ENCODE data around the gene CPEB4.

DNA sequence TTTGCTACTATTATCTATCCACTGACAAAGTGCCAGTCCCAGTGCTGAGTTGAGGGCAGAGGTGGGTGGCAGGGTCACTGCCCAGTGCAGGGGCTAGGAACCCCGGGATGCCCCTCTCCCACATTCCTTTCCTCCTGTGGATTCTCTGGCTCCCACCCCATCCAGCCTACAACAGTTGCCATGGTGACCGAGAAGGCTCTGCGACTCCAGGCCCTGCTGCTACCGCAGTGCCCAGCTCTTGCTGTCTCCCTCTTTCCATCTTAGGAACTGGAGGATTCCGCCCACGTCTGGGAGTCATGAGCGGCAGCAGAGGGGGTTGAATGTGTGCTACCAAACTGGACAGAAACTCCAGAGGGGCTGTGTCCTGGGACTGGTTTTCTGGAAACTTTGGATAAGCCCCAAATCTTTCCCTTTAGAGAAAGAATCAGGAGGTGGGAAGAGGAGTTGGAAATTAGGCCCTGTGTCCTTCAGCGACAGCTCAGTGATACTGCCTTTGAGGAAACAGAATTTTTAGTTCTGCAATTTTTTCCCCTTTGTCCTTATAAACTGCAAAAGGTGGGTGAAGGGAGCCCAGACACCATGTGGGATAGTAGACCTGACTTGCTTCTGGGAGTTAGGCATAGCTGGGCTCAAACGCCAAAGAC is 80.1 kb downstream of the CPEB4 start:
- TF ChIP-seq POLR2A (IDR thresholded peaks at IDR 0.05) = no peak
- TF ChIP-seq POLR2AphosphoS5 (IDR thresholded peaks at IDR 0.05) = no peak
- TF ChIP-seq, protein P1, sequence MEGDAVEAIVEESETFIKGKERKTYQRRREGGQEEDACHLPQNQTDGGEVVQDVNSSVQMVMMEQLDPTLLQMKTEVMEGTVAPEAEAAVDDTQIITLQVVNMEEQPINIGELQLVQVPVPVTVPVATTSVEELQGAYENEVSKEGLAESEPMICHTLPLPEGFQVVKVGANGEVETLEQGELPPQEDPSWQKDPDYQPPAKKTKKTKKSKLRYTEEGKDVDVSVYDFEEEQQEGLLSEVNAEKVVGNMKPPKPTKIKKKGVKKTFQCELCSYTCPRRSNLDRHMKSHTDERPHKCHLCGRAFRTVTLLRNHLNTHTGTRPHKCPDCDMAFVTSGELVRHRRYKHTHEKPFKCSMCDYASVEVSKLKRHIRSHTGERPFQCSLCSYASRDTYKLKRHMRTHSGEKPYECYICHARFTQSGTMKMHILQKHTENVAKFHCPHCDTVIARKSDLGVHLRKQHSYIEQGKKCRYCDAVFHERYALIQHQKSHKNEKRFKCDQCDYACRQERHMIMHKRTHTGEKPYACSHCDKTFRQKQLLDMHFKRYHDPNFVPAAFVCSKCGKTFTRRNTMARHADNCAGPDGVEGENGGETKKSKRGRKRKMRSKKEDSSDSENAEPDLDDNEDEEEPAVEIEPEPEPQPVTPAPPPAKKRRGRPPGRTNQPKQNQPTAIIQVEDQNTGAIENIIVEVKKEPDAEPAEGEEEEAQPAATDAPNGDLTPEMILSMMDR (IDR thresholded peaks at IDR 0.05) = no peak

All from gastroesophageal sphincter (tissue), 3 donors.